HG02623 (cell line): Measurements from ENCODE around the gene ARRDC1.

Source experiments
- ATAC-seq: cut with Tn5 transposase; IDR thresholded peaks from one replicate; pipeline ENCODE4 v1.9.1; 2021; ENCODE audit warnings: moderate library complexity; ENCODE audit not compliant: unreplicated experiment

Gene ARRDC1

DNA sequence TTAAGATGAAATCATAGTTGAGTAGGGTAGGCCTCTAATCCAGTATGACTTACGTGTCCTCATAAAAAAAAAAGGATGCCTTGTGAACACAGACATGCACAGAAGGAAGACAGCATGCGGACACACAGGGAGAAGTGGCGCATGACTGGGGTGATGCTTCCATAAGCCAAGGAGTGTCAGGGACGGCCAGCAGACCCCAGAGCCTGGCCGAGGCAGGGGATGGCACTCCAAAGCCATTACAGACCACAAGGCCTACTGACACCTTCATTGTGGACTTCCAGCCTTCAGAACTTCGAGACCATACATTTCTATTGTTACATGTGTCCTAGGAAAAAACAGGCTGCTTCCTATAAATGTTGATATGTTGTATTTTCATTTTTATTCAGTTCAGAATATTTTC, 33.2 kb downstream of the ARRDC1 start:
- no peak for ATAC-seq

DNA sequence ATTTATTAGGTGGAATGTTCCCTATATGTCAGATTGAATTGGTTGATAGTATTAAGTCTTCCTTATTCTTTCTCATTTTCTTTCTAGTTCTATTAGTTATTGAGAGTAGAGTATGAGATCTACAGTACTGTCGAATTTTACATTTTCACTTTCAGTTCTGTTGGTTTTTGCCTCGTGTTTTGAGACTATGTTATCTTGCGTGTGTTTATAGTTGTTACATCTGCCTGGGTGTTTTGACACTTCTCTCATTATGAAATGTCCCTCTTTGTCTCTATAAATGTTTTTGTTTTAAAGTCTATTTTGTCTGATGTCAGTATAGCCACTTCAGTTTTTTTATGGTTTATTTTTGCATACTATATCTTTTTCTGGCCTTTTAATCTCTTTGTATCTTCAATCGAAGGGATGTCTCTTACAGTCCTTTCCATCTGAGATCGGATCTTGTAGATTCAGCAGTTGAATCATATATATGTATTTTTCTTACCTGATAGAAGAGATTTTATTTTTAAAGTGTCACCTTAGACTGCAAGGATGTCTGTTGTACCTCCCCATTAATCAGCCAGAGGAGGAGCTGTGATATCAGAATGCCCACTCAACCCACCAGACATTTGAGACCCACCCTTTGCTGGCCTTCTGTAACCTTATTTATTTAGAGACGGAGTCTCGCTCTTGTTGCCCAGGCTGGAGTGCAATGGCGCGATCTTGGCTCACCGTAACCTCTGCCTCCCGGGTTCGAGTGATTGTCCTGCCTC, 34.0 kb downstream of the ARRDC1 start:
- ATAC-seq: no peak

DNA sequence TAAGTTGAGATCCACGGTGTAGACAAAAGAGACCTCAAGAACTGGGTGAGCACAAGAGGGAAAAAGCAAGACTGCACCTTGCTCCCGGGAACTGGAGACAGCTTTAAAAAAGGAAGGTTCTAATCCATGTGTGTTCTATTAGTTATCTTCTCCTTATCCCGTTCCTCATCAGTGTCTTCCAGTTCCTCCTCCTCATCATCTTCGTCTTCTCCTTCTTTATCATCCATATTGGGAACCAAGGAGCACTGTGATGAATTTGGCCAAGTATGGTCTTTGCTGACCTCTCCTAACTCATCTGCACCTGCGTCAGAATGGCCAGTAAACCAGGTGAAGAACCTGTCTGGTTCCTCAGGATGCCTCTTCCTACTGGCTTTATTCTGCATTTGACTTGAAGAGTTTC, 35.4 kb downstream of the ARRDC1 start:
- ATAC-seq: no peak

DNA sequence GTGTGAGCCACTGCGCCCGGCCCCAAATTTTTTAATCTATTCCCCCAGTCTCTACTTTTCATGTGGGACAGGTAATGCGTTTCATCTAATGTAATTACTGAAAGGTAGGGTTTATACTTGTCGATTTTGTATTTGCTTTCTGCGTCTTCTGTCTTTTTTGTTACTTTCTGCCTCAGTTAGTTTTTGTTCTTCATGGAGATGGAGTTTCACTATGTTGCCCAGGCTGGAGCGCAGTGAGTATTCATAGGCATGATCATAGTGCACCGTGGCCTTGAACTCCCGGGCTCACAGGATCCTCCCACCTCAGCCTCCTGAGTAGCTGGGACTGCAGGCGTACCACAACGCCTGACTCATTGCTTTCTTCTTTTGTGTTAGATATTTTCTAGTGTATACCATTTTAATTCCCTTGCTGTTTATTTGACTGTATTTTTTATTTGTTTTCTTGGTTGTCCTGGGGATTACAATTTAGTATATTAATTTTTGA, 36.7 kb downstream of the ARRDC1 start:
- ATAC-seq: no peak

DNA sequence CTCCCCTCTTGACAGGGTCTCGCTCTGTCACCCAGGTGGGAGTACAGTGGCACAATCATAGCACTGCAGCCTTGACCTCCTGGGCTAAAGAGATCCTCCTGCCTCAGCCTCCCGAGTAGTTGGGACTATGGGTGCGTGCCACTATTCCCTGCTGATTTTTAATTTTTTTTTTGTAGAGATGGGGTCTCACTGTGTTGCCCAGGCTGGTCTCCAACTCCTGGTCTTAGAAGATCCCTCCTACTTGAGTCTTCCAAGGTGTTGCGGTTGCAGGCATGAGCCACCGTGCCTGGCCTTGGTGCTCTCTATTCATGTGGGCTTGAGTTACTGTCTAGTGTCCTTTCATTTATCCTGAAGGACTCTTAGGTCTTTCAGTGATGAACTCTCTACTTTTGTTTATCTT, 37.4 kb downstream of the ARRDC1 start:
- no peak for ATAC-seq

DNA sequence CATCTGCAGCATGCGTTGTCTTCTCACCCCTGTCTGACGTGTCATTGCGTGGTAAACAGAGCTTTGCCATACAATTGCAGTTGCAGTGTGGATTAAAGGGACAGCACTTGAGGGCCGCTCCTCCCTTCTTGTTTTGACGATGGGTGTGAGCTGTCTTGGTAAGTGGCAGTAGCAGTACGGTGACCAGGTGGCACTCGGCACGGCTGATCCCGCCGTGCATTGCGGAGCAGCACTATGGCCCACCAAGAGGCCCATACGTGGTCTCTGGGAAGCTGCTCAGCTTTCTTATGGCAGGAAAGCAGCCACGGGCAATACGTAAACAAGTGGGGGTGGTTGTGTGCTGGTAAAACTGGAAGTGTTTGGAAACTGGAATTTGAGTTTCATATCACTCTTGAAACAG, 38.4 kb downstream of the ARRDC1 start:
- no peak for ATAC-seq

DNA sequence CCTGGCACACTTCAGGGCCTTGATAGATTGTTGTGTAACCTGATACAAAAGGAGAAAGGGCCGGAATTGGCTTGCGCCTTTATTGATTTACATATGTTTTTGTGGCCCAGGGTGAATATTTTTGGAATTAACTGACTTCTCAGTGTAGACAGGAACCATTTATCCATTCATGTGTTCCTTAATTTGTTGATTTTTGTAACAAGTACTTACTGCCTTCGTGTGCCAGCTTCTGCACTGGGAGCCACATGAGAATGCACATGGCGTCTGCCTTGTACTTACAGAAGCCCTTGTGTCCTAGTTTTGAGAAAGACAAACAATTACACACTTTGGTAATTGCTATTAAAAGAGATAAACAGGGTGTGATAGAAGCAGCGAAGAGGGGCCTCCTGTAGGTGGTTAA, 39.7 kb downstream of the ARRDC1 start:
- no peak for ATAC-seq

DNA sequence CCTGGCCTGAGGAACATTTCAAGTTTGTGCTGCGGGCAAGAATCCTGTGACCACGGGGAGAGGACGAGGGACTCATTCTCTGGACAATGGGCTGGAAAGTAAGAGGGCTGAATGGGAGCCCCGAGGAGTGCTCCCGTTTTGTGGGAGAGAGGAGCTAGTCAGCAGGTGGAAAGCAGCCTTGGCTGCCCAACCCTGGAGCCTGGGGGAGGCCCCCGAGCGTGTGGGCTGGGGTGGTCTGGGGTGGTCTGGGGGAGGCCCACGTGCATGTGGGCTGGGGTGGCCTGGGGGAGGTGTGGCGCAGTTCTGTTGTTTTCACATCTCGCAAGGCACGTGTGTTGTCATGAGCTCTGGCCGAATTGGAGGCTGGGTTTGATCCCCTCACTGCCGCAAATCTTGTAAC, 40.9 kb downstream of the ARRDC1 start:
- no peak for ATAC-seq

DNA sequence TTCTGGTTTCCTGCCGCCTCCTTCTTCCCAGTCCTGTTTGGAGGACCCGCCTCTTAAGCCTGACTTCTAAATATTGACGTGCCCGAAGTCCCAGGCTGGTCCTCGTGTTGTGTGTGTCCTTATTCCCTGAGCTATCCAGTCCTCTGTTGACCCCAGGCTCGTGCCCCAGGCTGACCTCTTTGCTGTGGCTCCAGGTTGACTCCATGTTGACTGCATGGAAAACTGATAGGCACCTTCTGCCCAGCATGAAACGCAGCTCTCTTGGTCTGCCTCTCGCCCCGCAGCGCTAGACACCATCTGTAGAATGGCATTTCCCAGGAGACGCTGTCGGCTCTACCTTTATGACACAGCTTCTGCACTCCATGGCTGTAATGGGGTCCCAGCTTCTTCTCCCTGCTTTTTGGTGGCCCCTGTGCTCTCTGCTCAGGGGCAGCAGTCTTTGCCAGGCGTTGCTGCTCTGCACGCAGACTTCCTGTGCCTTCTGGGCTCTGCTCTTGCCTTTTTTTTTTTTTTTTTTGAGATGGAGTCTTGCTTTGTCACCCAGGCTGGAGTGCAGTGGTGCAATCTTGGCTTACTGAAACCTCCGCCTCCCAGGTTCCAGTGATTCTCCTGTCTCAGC, 41.7 kb downstream of the ARRDC1 start:
- ATAC-seq: no peak

DNA sequence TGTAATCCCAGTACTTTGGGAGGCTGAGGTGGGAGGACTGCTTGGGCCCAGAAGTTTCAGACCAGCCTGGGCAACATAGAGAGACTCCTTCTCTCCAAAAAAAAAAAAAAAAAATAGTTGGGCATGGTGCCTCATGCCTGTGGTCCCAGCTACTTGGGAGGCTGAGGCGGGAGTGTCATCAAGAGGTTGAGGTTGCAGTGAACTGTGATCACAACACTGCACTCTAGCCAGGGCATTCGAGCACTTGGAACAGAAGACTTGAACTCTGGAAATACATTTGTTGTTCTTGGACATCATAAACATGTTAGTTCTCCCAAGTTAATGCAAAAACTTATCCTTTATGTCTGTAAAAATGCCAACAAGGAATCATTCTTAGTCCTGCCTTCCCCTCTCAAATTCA, 42.9 kb downstream of the ARRDC1 start:
- ATAC-seq: no peak

DNA sequence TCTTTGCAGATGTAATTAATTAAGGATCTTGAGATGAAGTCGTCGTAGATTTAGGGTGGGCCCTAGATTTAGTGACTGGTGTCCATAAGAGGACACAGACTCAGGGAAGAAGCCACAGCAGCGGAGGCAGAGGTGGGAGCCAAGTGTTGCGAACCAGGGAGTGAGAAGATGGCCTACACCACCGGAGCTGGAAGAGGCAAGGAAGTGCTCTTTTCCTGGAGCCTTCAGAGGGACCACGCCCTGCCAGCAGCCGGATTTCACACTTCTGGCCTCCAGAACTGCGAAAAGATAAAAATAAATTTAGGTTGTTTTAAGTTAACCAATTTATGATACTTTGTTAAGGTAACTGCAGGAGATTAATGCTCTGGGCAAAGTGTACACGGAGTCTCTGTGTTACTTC, 44.1 kb downstream of the ARRDC1 start:
- no peak for ATAC-seq

DNA sequence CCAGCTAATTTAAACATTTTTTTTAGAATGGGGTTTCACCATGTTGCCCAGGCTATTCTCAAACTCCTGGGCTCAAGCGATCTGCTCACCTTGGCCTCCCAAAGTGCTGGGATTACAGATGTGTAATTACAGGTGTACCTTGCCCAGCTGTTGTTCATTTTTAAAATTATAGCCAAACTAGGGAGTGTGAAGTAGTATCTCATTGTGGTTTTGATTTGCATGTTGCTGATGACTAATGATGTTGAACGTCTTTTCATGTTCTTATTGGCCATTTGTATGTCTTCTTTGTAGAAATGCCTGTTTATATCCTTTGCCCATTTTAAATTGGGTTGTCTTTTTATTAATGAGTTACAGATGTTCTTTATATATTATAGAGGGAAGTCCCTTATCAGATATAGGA, 44.8 kb downstream of the ARRDC1 start:
- ATAC-seq: no peak

DNA sequence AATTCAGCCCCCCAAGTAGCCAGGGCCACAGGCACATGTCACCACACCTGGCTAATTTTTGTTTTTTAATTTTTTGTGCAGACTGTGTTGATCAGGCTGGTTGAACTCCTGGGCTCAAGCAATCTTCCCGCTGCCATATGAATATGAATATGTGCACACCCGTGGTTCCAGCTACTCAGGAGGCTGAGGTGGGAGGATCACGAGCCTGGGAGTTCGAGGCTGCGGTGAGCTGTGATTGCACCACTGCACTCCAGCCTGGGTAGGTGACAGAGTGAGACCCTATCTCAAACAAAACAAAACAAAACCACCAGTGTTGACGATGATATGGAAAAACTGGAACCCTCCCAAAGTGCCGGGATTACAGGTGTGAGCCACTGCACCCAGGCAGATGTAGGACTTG, 45.3 kb downstream of the ARRDC1 start:
- no peak for ATAC-seq

DNA sequence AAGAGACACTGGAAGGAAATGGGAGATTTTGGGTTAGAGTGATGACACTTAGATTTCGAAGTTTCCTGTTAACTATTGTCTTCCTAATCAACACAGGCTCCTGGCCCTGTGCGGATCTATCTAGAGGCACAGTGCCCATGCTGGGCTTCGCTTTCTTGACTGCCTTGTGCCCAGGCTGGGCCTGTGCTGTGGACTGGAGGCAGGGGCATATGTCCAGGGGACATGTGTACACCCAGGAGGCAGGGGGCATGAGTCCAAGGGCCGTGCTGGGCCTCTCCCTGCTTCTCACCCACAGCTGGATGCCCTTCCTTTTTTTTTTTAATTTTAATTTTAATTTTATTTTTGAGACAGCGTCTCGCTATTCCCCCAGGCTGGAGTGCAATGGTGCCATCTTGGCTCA, 50.9 kb downstream of the ARRDC1 start:
- ATAC-seq: no peak

DNA sequence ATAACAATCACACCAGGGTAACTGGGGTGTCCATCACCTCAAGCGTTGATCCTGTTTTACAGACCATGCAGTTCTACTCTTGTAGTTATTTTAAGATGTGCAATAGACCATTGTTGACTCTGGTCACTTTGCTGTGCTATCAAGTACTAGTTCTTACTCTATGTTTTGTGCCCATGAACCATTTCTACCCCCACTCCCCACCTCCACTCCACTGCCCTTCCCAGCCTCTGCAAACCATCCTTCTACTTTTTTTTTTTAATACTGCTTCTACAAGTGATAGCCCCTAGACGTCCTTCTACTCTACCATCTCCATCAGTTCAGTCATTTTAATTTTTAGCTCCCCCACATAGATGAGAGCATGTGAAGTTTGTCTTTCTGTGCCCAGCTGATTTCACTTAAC, 52.1 kb downstream of the ARRDC1 start:
- no peak for ATAC-seq

DNA sequence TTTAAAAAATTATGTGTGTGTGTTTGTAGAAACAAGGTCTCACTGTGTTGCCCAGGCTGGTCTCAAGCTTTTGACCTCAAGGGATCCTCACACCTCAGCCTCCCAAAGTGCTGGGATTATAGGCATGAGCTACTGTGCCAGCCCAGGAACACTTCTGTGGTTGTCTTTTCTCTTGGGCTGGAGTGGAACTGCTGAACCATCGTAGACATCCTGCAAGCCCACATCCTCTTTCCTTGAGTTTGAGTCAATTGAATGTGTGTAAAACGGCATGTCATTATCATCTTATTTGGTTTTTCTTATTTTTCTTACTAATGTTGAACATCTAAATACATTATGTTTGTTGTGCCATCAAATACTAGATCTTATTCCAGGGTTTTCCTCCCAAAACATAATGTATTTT, 53.3 kb downstream of the ARRDC1 start:
- no peak for ATAC-seq

DNA sequence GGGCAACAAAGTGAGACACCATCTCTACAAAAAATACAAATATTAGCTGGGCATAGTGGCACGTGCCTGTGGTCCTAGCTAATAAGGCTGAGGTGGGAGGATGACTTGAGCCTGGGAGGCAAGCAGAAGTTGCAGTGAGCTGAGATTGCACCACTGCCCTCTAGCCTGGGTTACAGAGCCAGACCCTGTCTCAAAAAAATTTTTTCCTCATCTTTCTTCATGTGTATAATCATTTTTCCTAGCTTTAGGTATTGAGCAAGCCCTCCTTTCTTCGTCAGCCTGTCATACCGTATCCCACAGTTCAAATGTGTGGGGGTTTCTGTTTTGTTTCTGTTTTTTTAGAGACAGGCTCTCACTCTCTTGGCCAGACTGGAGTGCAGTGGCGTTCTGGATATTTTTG, 54.7 kb downstream of the ARRDC1 start:
- ATAC-seq: no peak

DNA sequence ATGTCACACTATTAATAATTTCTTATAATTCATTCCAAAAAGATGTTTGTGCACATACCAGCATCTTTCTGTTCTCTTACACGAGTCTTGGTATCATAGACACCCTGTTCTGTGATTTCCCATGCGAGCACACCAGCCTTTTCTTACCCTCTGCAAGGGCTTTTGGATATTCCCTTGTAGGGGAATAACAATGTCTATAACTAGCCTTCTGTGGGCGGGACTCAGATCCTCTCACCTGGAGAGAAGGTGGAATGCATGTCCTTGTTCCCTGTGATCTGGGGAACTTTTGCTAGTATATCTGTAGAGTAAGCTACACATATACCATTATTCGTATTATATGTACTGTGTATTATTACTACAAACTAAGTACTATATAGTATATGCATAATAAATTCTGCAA, 58.1 kb downstream of the ARRDC1 start:
- ATAC-seq: no peak

DNA sequence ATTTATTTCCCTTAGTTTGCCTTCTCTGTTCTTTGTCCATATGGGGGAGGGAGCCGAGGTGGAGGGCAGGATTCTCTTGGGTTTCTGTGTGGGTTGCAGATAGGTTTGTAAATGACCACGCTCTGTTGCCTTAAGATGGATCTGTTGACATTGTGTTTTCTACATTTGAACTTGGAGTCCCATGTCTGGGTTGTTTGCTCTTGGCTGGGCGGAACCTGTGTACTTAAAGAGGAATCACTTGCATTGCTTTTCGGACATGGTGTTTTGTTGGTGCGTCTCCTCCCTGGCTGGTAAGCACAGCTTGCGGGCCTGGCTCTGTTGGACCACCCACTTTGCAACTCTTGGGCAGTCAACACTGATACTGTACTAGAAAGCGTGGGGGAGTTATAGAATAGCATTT, 59.2 kb downstream of the ARRDC1 start:
- ATAC-seq: no peak
